WTC11 (cell line): ENCODE measurements around the gene ABTB2.

Source experiments
- ZBTB21 ChIP-seq: sonication (generic); formaldehyde crosslinking; IDR thresholded peaks from 2 replicates; pipeline ENCODE4 v1.8.1; 2023; ENCODE audit warnings: mild to moderate bottlenecking, missing genetic modification reagents, borderline replicate concordance
- TF ChIP-seq, protein P1 (sequence below): fragments of 200-600 bp; IDR thresholded peaks from 2 replicates; pipeline ENCODE4 v1.8.0; 2022; ENCODE audit warnings: antibody characterized with exemption

- TF ChIP-seq, protein P1, sequence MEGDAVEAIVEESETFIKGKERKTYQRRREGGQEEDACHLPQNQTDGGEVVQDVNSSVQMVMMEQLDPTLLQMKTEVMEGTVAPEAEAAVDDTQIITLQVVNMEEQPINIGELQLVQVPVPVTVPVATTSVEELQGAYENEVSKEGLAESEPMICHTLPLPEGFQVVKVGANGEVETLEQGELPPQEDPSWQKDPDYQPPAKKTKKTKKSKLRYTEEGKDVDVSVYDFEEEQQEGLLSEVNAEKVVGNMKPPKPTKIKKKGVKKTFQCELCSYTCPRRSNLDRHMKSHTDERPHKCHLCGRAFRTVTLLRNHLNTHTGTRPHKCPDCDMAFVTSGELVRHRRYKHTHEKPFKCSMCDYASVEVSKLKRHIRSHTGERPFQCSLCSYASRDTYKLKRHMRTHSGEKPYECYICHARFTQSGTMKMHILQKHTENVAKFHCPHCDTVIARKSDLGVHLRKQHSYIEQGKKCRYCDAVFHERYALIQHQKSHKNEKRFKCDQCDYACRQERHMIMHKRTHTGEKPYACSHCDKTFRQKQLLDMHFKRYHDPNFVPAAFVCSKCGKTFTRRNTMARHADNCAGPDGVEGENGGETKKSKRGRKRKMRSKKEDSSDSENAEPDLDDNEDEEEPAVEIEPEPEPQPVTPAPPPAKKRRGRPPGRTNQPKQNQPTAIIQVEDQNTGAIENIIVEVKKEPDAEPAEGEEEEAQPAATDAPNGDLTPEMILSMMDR = no peak
- TF ChIP-seq ZBTB21 (CRISPR knock-in tag) = no peak
Observed at GRCh38 chr11:34218067-34218466, 139.7 kb downstream of the ABTB2 start.
